Caco-2 (cell line): ENCODE data around the gene C11orf86. TPM values are rescaled to one million over a fixed set of nuclear protein-coding genes. Genes with fewer than 3 reads are reported as not detected.

Experiments used
- BruUV-seq: library from RNA; stranded (reverse); fragments of 400-500 nt; replicated peaks from 2 replicates; lab custom pipeline; 2021; lab: Mats Ljungman, UMichigan
- CTCF ChIA-PET: fragments of 300-600 bp; sonication (Branson Sonifier 250); formaldehyde crosslinking; loops from one replicate; lab custom pipeline; 2022; ENCODE audit warnings: antibody characterized with exemption; lab: Charles Lee
- POLR2A ChIA-PET: fragments of 300-600 bp; sonication (Branson Sonifier 250); formaldehyde crosslinking; loops from one replicate; lab custom pipeline; 2022; ENCODE audit warnings: antibody characterized with exemption; lab: Charles Lee
- DNase-seq, 2 experiments: peaks; one replicate each; pipeline versions ENCODE4 v3.0.0 to v3.0.0-alpha.2; 2020 to 2022
- H3K27me3 ChIP-seq: replicated peaks from 2 replicates; pipeline ENCODE4 v1.6.0; 2011; ENCODE audit warnings: low read length; ENCODE audit not compliant: control insufficient read depth, insufficient read depth
- H3K36me3 ChIP-seq: 2 replicates; pipeline ENCODE4 v1.5.1; 2011; ENCODE audit warnings: low read length; ENCODE audit not compliant: control insufficient read depth, insufficient read depth
- H3K4me1 ChIP-seq: fragments of 250-450 bp; sonication (Bioruptor Pico); 2 replicates; pipeline ENCODE4 v1.5.1; 2020; ENCODE audit warnings: mild to moderate bottlenecking
- H3K4me3 ChIP-seq: 2 replicates; pipeline ENCODE4 v1.5.1; 2011; ENCODE audit warnings: low read depth, mild to moderate bottlenecking, control low read depth, low read length
- H3K9me3 ChIP-seq: fragments of 250-450 bp; sonication (Bioruptor Pico); 2 replicates; pipeline ENCODE4 v1.5.1; 2020; ENCODE audit warnings: mild to moderate bottlenecking, moderate library complexity
- H3K27ac Mint-ChIP-seq: one replicate; pipeline ENCODE4 v1.8.0; 2022; ENCODE audit warnings: mixed read lengths; ENCODE audit not compliant: unreplicated experiment
- H3K27me3 Mint-ChIP-seq: one replicate; pipeline ENCODE4 v1.8.0; 2022; ENCODE audit warnings: mixed read lengths; ENCODE audit not compliant: insufficient read depth, unreplicated experiment
- H3K36me3 Mint-ChIP-seq: one replicate; pipeline ENCODE4 v1.8.0; 2022; ENCODE audit warnings: mild to moderate bottlenecking, mixed read lengths; ENCODE audit not compliant: insufficient read depth, unreplicated experiment
- H3K4me1 Mint-ChIP-seq: one replicate; pipeline ENCODE4 v1.8.0; 2022; ENCODE audit warnings: low read depth, mixed read lengths; ENCODE audit not compliant: unreplicated experiment
- H3K4me3 Mint-ChIP-seq: one replicate; pipeline ENCODE4 v1.8.0; 2022; ENCODE audit warnings: mild to moderate bottlenecking, moderate library complexity, mixed read lengths; ENCODE audit not compliant: unreplicated experiment
- H3K9me3 Mint-ChIP-seq: one replicate; pipeline ENCODE4 v1.8.0; 2022; ENCODE audit warnings: mixed read lengths; ENCODE audit not compliant: unreplicated experiment
- CTCF ChIP-seq, 2 experiments: fragments of 200-600 bp in 1 of 2; IDR thresholded peaks; 1 replicate in 1 of 2; 2 replicates in 1 of 2; pipeline versions ENCODE4 v1.5.1 to v1.8.0; 2011 to 2022; ENCODE audit warnings: antibody characterized with exemption in 1 of 2, control low read depth in 1 of 2, inconsistent platforms in 1 of 2, low read depth in 1 of 2, low read length in 1 of 2, mild to moderate bottlenecking in 1 of 2, moderate library complexity in 1 of 2; ENCODE audit not compliant: insufficient read depth in 1 of 2, severe bottlenecking in 1 of 2, unreplicated experiment in 1 of 2
- intact Hi-C: fragments of 100-400 bp; cut with micrococcal nuclease; formaldehyde crosslinking; loops from one replicate; pipeline ENCODE4 v1.10.0; 2022; ENCODE audit not compliant: unreplicated experiment
- total RNA-seq: library from RNA; stranded (reverse); gene quantifications from 2 replicates; pipeline ENCODE4 v1.2.3, GENCODE V29; 2022

The C11orf86 gene
- total RNA-seq, 1 experiment from 2014 or later: not detected

- no peaks in the 10 kb centered on the region for H3K9me3 ChIP-seq
- no peaks in the 10 kb centered on the region for H3K27me3 Mint-ChIP-seq
- intact Hi-C loops: no loop called here
- no peak for DNase-seq
- H3K9me3 Mint-ChIP-seq: no peaks in the 10 kb centered on the region
- H3K36me3 Mint-ChIP-seq: peaks cover 4% of the 10 kb centered on the region
- H3K4me3 Mint-ChIP-seq: no peak overlapping the region
- peaks cover 4% of the 10 kb centered on the region for H3K4me1 Mint-ChIP-seq
- TF ChIP-seq CTCF (IDR thresholded peaks at IDR 0.05; ENCODE audit: insufficient read depth in 1 of 2, low read depth in 1 of 2, low read length in 1 of 2, severe bottlenecking in 1 of 2, unreplicated experiment in 1 of 2): no peak
- H3K27ac Mint-ChIP-seq: no peak overlapping the region
- no peak overlapping the region for H3K4me3 ChIP-seq
- H3K4me1 ChIP-seq: peaks cover 6% of the 10 kb centered on the region
- no TSS peak for BruUV-seq
- H3K36me3 ChIP-seq: no peaks in the 10 kb centered on the region
- POLR2A ChIA-PET: no interaction called here
- no peaks in the 10 kb centered on the region for H3K27me3 ChIP-seq
- CTCF ChIA-PET: interaction anchor here (0.7 kb wide), 2 partner anchors 27 to 69 kb away, joined by 4 to 6 read pairs; no protein-coding TSS in a partner anchor
Measured at GRCh38 chr11:66992041-66992440, 16.9 kb downstream of the C11orf86 start.

GRCh38 chr11:66996609-66997273 is 21.6 kb downstream of the C11orf86 start:
- ChIA-PET POLR2A (interaction anchor here (0.6 to 1.4 kb wide), 3 partner anchors 38 to 416 kb away, joined by 3 to 10 read pairs (median 4); partner anchors contain the start of genes PC and RCE1), CTCF (interaction anchor here (0.6 to 1.6 kb wide), 6 partner anchors 10 to 1472 kb away, joined by 3 to 8 read pairs (median 4); partner anchors contain the start of gene SCYL1)
- Mint-ChIP-seq H3K4me3 (no peak overlapping the region), H3K9me3 (no peaks in the 10 kb centered on the region), H3K27ac (peak overlapping the region; percentile 56), H3K36me3 (peaks cover 9% of the 10 kb centered on the region), H3K4me1 (peaks cover 11% of the 10 kb centered on the region), H3K27me3 (no peaks in the 10 kb centered on the region)
- peaks cover 11% of the 10 kb centered on the region for H3K4me1 ChIP-seq
- peak; percentile 87 to 90 for DNase-seq
- intact Hi-C loops: loop anchor here (1.0 kb wide), 1 partner anchor 38 kb away; the partner anchor contains the start of gene PC
- TF ChIP-seq CTCF (IDR thresholded peaks at IDR 0.05; ENCODE audit: insufficient read depth in 1 of 2, low read depth in 1 of 2, low read length in 1 of 2, severe bottlenecking in 1 of 2, unreplicated experiment in 1 of 2): no peak
- BruUV-seq: no TSS peak
- no peak overlapping the region for H3K4me3 ChIP-seq
- H3K36me3 ChIP-seq: no peaks in the 10 kb centered on the region
- no peaks in the 10 kb centered on the region for H3K27me3 ChIP-seq
- no peaks in the 10 kb centered on the region for H3K9me3 ChIP-seq

GRCh38 chr11:66999555-66999954 is 24.5 kb downstream of the C11orf86 start:
- Mint-ChIP-seq H3K36me3 (peaks cover 9% of the 10 kb centered on the region), H3K27me3 (no peaks in the 10 kb centered on the region), H3K27ac (no peak overlapping the region), H3K4me3 (no peak overlapping the region), H3K4me1 (peaks cover 20% of the 10 kb centered on the region), H3K9me3 (no peaks in the 10 kb centered on the region)
- no peak for TF ChIP-seq CTCF (IDR thresholded peaks at IDR 0.05; ENCODE audit: insufficient read depth in 1 of 2, low read depth in 1 of 2, low read length in 1 of 2, severe bottlenecking in 1 of 2, unreplicated experiment in 1 of 2)
- POLR2A ChIA-PET: no interaction called here
- H3K4me3 ChIP-seq: no peak overlapping the region
- peaks cover 22% of the 10 kb centered on the region for H3K4me1 ChIP-seq
- CTCF ChIA-PET: interaction anchor here (1.1 kb wide), 1 partner anchor 29 kb away, joined by 3 read pairs; no protein-coding TSS in a partner anchor
- H3K9me3 ChIP-seq: no peaks in the 10 kb centered on the region
- no peak for DNase-seq
- H3K36me3 ChIP-seq: no peaks in the 10 kb centered on the region
- intact Hi-C loops: no loop called here
- no peaks in the 10 kb centered on the region for H3K27me3 ChIP-seq
- no TSS peak for BruUV-seq
